ENCODE results near the gene TNK2.

TNK2 gene

GRCh38 chr3:195900436-195901355 lies 7.7 kb downstream of the TNK2 start:
- H3K4me1 ChIP-seq: peaks cover 19% of the 10 kb centered on the region
- DNase-seq: no peak
- H3K4me3 ChIP-seq (ENCODE audit: low read depth, low read length): no peak overlapping the region
- H3K9me3 ChIP-seq: no peaks in the 10 kb centered on the region
- no peaks in the 10 kb centered on the region for H3K27me3 ChIP-seq
- H3K36me3 ChIP-seq: no peaks in the 10 kb centered on the region
- no peak for TF ChIP-seq CTCF (IDR thresholded peaks at IDR 0.05; ENCODE audit: low read depth, low read length)

GRCh38 chr3:195899701-195900435 lies 8.5 kb downstream of the TNK2 start:
- TF ChIP-seq CTCF (IDR thresholded peaks at IDR 0.05; ENCODE audit: low read depth, low read length): no peak
- DNase-seq: no peak
- H3K27me3 ChIP-seq: no peaks in the 10 kb centered on the region
- no peaks in the 10 kb centered on the region for H3K36me3 ChIP-seq
- H3K4me3 ChIP-seq (ENCODE audit: low read depth, low read length): no peak overlapping the region
- peaks cover 19% of the 10 kb centered on the region for H3K4me1 ChIP-seq
- H3K9me3 ChIP-seq: no peaks in the 10 kb centered on the region

GRCh38 chr3:195897853-195898415 lies 10.4 kb downstream of the TNK2 start:
- H3K4me3 ChIP-seq (ENCODE audit: low read depth, low read length): no peak overlapping the region
- no peaks in the 10 kb centered on the region for H3K27me3 ChIP-seq
- peak; percentile 30; the same call in 1 of the 2 replicates for TF ChIP-seq CTCF (IDR thresholded peaks at IDR 0.05; ENCODE audit: low read depth, low read length)
- H3K9me3 ChIP-seq: no peaks in the 10 kb centered on the region
- no peak for DNase-seq
- peaks cover 23% of the 10 kb centered on the region for H3K4me1 ChIP-seq
- no peaks in the 10 kb centered on the region for H3K36me3 ChIP-seq

- no peaks in the 10 kb centered on the region for H3K27me3 ChIP-seq
- peak overlapping the region; percentile 74 for H3K4me3 ChIP-seq (ENCODE audit: low read depth, low read length)
- H3K36me3 ChIP-seq: no peaks in the 10 kb centered on the region
- H3K4me1 ChIP-seq: peaks cover 25% of the 10 kb centered on the region
- no peak for TF ChIP-seq CTCF (IDR thresholded peaks at IDR 0.05; ENCODE audit: low read depth, low read length)
- DNase-seq: peak; percentile 76
- H3K9me3 ChIP-seq: no peaks in the 10 kb centered on the region
Measured at GRCh38 chr3:195897081-195897852, 11.1 kb downstream of the TNK2 start.

GRCh38 chr3:195896361-195897080 lies 11.8 kb downstream of the TNK2 start:
- peak; percentile 49 for DNase-seq
- TF ChIP-seq CTCF (IDR thresholded peaks at IDR 0.05; ENCODE audit: low read depth, low read length): no peak
- H3K4me3 ChIP-seq (ENCODE audit: low read depth, low read length): peak overlapping the region; percentile 74
- H3K9me3 ChIP-seq: no peaks in the 10 kb centered on the region
- peaks cover 25% of the 10 kb centered on the region for H3K4me1 ChIP-seq
- H3K27me3 ChIP-seq: no peaks in the 10 kb centered on the region
- no peaks in the 10 kb centered on the region for H3K36me3 ChIP-seq
